Ishikawa (cell line): ENCODE data around the gene SETSIP.

ENCODE experiments used
- CREB1 ChIP-seq: IDR thresholded peaks from 2 replicates; pipeline ENCODE4 v1.6.1; 2012; ENCODE audit warnings: low read depth
- RAD21 ChIP-seq: IDR thresholded peaks from 2 replicates; pipeline ENCODE4 v1.6.1; 2012; ENCODE audit warnings: low read depth

GRCh38 chr1:92051948-92052347 is 23.3 kb downstream of the SETSIP start:
- no peak for TF ChIP-seq RAD21
- TF ChIP-seq CREB1, result no peak
